ENCODE data around the gene CHST7.
A peak's percentile ranks its signal among the peaks of the same experiment; 100 is the strongest.

CHST7 gene

GRCh38 chrX:46602468-46603102, 29.0 kb downstream of the CHST7 start:
- DNase-seq: no peak

- no peak for DNase-seq
Measured at GRCh38 chrX:46607916-46608315, 34.4 kb downstream of the CHST7 start.

GRCh38 chrX:46610070-46610658, 36.6 kb downstream of the CHST7 start:
- no peak for DNase-seq

- no peak for DNase-seq
Measured at GRCh38 chrX:46611658-46612362, 38.2 kb downstream of the CHST7 start.

- no peak for DNase-seq
Measured at GRCh38 chrX:46617906-46618305, 44.3 kb downstream of the CHST7 start.

- DNase-seq: no peak
Measured at GRCh38 chrX:46618947-46619346, 45.4 kb downstream of the CHST7 start.

GRCh38 chrX:46620505-46620904, 46.9 kb downstream of the CHST7 start:
- no peak for DNase-seq

GRCh38 chrX:46621572-46621971, 48.0 kb downstream of the CHST7 start:
- no peak for DNase-seq

- DNase-seq: no peak
Measured at GRCh38 chrX:46624090-46624786, 50.7 kb downstream of the CHST7 start.

GRCh38 chrX:46626566-46626965, 53.0 kb downstream of the CHST7 start:
- DNase-seq: no peak

- no peak for DNase-seq
Measured at GRCh38 chrX:46627062-46627461, 53.5 kb downstream of the CHST7 start.

- peak; percentile 23 for DNase-seq
Measured at GRCh38 chrX:46627711-46628419, 54.3 kb downstream of the CHST7 start.

GRCh38 chrX:46628460-46629371, 55.2 kb downstream of the CHST7 start:
- no peak for DNase-seq

- no peak for DNase-seq
Measured at GRCh38 chrX:46630141-46630540, 56.6 kb downstream of the CHST7 start.

- DNase-seq: no peak
Measured at GRCh38 chrX:46634577-46634976, 61.0 kb downstream of the CHST7 start.

GRCh38 chrX:46635186-46635585, 61.6 kb downstream of the CHST7 start:
- DNase-seq: no peak

GRCh38 chrX:46636223-46636622, 62.7 kb downstream of the CHST7 start:
- DNase-seq: no peak

GRCh38 chrX:46637938-46638337, 64.4 kb downstream of the CHST7 start:
- DNase-seq: no peak

- DNase-seq: no peak
Measured at GRCh38 chrX:46642145-46642544, 68.6 kb downstream of the CHST7 start.

GRCh38 chrX:46643636-46644035, 70.1 kb downstream of the CHST7 start:
- no peak for DNase-seq

GRCh38 chrX:46645614-46646013, 72.0 kb downstream of the CHST7 start:
- no peak for DNase-seq

Data from right kidney (tissue), 1 donor.